ENCODE measurements around the gene SBDS. TPM values are rescaled to one million over a fixed set of nuclear protein-coding genes. Genes with fewer than 3 reads are reported as not detected.
"Not testable (repeated sequence)": the region's sequence is repeated elsewhere in the genome, so short reads cannot be mapped to it uniquely, and the experiment has no call there.

SBDS gene
- polyA plus RNA-seq, 3 donors: 31.7 to 101 (median 34.8) TPM

GRCh38 chr7:67040832-67041231 is 45.4 kb upstream of the SBDS start:
- no CpG with 5 or more reads among the region's 2 CpGs for WGBS (ENCODE audit: insufficient coverage)
- H3K27ac Mint-ChIP-seq: peak overlapping the region in 2 of 7 donors; percentile 21 to 43
- H3K36me3 ChIP-seq (replicated peaks in 1 of 2; ENCODE audit: control insufficient read depth in 1 of 2, insufficient read depth in 2 of 2, low read length in 2 of 2); H3K9me3 ChIP-seq (replicated peaks in 1 of 2; ENCODE audit: control insufficient read depth in 1 of 2, insufficient read depth in 1 of 2, low read length in 2 of 2); DNase-seq; H3K27me3 ChIP-seq (ENCODE audit: control insufficient read depth in 2 of 2, insufficient read depth in 2 of 2, low read length in 2 of 2); H3K4me3 ChIP-seq (replicated peaks in 1 of 3; ENCODE audit: low read depth in 2 of 3, low read length in 3 of 3); H3K4me2 ChIP-seq (replicated peaks; ENCODE audit: extremely low read depth, low read length, poor library complexity, severe bottlenecking); H3K79me2 ChIP-seq (ENCODE audit: insufficient read depth, low read length); H3K9me3 Mint-ChIP-seq; H3K9ac ChIP-seq (ENCODE audit: insufficient read depth, low read length, poor library complexity, severe bottlenecking); H3K27ac ChIP-seq (ENCODE audit: low read depth in 1 of 2, low read length in 2 of 2); H3K27me3 Mint-ChIP-seq (ENCODE audit: low read depth in 3 of 3); H3K4me1 ChIP-seq (ENCODE audit: control insufficient read depth in 1 of 2, insufficient read depth in 2 of 2, low read length in 2 of 2); H4K20me1 ChIP-seq (ENCODE audit: insufficient read depth, low read length); H3K4me3 Mint-ChIP-seq; intact Hi-C loops (cut with micrococcal nuclease); H3K4me1 Mint-ChIP-seq; H2AFZ ChIP-seq (ENCODE audit: insufficient read depth, low read depth, low read length, poor library complexity, severe bottlenecking): not testable (repeated sequence)
- H3K36me3 Mint-ChIP-seq: peaks cover 13 to 21% of the 10 kb centered on the region in 2 donors
- peak; percentile 33 for TF ChIP-seq CTCF (IDR thresholded peaks at IDR 0.05)

GRCh38 chr7:67036432-67037395 is 41.3 kb upstream of the SBDS start:
- H3K27me3 Mint-ChIP-seq (ENCODE audit: low read depth in 3 of 3): not testable (repeated sequence)
- H3K36me3 Mint-ChIP-seq: peaks cover 23 to 42% of the 10 kb centered on the region in 2 donors

More at GRCh38 chr7:67036432-67037395, 41.3 kb upstream of the SBDS start:
- H3K4me1 ChIP-seq (ENCODE audit: control insufficient read depth in 1 of 2, insufficient read depth in 2 of 2, low read length in 2 of 2); H3K4me3 ChIP-seq (replicated peaks in 1 of 3; ENCODE audit: low read depth in 2 of 3, low read length in 3 of 3); H3K4me3 Mint-ChIP-seq; H3K9me3 ChIP-seq (replicated peaks in 1 of 2; ENCODE audit: control insufficient read depth in 1 of 2, insufficient read depth in 1 of 2, low read length in 2 of 2); H3K9me3 Mint-ChIP-seq; H2AFZ ChIP-seq (ENCODE audit: insufficient read depth, low read depth, low read length, poor library complexity, severe bottlenecking); H3K27me3 ChIP-seq (ENCODE audit: control insufficient read depth in 2 of 2, insufficient read depth in 2 of 2, low read length in 2 of 2); H3K4me1 Mint-ChIP-seq; H3K27ac Mint-ChIP-seq; H3K4me2 ChIP-seq (replicated peaks; ENCODE audit: extremely low read depth, low read length, poor library complexity, severe bottlenecking); H4K20me1 ChIP-seq (ENCODE audit: insufficient read depth, low read length); H3K79me2 ChIP-seq (ENCODE audit: insufficient read depth, low read length); H3K9ac ChIP-seq (ENCODE audit: insufficient read depth, low read length, poor library complexity, severe bottlenecking); DNase-seq; H3K27ac ChIP-seq (ENCODE audit: low read depth in 1 of 2, low read length in 2 of 2); intact Hi-C loops (cut with micrococcal nuclease): not testable (repeated sequence)
- H3K36me3 ChIP-seq (replicated peaks in 1 of 2; ENCODE audit: control insufficient read depth in 1 of 2, insufficient read depth in 2 of 2, low read length in 2 of 2): peaks cover 6 to 21% of the 10 kb centered on the region in 2 donors
- 94% methylated on average over 2 of the region's 10 CpGs for WGBS (ENCODE audit: insufficient coverage)
